Epidermal melanocyte (primary cell): ENCODE measurements around the gene ITGA3.

Experiments used
- DNase-seq: peaks from one replicate; pipeline ENCODE4 v3.0.0; 2011; ENCODE audit warnings: low spot score; ENCODE audit not compliant: insufficient read length

The ITGA3 gene

GRCh38 chr17:50055426-50056216 is at the start of gene ITGA3:
ITGA3 (plus strand) TSS chr17:50056110; CDS start chr17:50056440, 330 bp downstream.
- peak; percentile 80 for DNase-seq

DNA sequence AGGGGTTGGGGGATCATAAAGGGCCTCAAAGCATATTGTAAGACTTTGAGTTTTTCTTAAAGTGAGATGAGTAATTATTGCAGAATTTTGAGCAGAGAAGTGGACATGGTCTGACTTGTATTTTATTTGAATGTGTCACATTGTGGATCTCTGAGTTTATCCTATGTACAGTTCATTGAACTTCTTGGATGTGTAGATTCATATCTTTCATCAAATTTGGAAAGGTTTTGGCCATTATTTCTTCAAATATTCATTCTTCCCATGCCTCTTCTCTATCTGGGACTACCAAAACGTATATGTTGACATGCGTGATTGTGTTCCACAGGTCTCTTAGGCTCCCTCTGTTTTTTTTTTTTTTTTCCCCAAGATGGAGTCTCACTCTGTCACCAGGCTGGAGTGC is 46.6 kb upstream of the ITGA3 start:
- no peak for DNase-seq

- DNase-seq, result no peak
These were observed 42.8 kb upstream of the ITGA3 start for GRCh38 chr17:50013079-50013478.

GRCh38 chr17:50014471-50015088 is 41.3 kb upstream of the ITGA3 start:
- no peak for DNase-seq

DNA sequence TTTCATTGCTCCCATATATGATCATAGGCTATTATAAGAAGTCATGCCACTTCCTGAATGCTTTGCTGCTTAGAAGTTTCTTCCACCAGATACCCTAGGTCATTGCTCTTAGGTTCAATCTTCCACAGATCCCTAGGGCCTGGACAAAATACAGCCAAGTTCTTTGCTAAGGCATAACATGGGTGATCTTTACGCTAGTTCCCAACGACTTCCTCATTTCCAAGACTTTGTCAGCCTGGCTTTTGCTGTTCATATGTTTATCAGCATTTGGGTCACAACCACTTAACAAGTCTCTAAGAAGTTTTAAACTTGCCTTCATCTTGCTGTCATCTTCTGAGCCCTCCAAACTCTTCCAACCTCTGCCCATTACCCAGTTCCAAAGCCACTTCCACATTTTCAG is 40.8 kb upstream of the ITGA3 start:
- DNase-seq, result no peak

DNA sequence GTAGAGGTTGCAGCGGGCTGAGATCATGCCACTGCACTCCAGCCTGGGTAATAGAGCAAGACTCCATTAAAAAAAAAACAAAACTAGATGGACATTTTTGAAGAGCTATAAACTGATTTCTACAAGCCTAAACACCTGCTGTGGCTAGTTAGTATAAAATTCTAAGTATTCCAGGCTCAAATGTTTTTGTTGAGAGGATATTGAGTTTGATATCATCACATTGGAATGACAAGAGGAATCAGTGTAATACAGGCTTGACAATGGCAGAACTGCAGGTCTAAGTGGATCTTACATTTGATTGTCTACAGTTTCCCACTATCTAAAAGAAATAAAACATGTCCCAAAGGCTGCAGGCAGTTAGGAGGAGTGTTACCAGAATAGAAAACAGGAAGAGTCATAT is 37.0 kb upstream of the ITGA3 start:
- no peak for DNase-seq

GRCh38 chr17:50020841-50021599 is 34.9 kb upstream of the ITGA3 start:
- DNase-seq, result no peak

DNA sequence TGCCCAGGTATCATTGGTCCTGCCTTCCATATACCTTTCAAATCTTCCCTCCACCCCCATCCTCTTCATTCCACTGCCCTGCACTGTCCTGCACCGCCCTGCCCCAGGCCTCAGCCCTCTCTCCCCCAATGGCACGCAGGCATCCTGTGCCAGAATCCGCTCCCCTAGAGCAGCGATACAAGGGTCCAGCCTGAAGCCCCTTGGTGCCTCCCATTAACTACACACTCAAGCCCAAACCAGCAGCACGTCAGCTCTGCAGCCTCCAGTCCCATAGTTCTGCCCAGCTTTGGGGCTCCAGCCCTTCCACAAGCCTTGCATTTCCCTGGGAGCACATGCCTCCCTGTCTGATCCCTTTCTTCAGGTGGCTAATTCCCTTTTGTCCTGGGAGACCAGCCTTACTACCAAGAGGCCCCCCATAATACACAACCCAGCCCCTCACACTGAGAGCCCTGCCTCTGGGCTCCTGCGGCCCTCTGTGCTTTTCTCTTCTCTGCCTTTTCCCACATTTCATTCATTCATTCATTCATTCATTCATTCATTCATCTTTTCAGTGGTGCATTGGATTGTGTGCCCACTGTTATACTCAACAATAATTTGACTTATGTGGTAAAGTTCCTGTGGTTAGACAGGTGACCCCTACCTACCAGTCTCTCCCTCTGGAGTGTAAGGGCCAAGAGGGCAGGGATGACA is 34.1 kb upstream of the ITGA3 start:
- no peak for DNase-seq

DNA sequence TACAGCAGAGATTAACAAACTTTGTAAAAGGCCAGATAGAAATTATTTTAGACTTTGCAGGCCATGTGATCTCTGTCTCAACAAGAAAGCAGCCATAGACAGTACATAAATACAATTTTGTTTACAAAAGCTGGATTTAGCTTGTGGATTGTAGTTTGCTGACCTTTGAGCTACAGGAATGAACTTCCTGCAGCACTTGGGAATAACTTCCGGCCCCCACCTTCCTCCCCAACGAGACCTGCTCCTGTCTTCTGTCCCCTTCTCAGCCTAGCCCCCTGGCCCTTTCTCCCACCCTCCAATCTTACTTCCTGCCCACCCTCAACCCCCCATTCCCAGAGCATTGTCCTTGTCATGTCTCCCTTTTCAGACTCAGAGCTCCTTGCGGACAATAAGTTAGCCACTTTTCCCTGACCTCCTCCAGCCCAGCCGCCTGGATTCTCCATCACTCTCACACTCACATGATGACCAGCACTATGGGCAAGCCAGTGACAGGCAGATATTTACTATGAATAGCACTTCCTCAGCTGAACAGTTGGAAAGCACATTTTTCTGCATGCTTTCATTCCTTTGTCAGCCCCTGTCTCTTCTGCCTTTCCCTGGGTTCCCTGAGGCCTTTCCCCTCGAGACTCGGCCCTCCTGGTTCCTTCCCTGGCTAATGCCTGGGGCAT is 33.3 kb upstream of the ITGA3 start:
- no peak for DNase-seq

DNA sequence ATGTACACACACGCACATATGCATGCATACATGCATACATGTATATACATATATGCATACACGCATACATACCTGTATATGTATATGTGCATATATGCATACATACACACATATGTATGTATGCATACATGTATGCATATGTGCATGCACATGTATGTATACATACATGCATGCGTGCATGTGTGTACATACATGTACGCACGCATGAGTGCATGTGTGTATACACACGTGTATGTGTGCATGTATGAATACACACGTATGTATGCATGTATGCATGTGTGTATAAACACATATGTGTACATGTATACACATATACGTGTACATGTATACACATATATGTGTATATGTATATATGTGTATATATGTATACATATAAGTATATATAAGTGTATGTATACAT is 32.4 kb upstream of the ITGA3 start:
- DNase-seq, result no peak

DNA sequence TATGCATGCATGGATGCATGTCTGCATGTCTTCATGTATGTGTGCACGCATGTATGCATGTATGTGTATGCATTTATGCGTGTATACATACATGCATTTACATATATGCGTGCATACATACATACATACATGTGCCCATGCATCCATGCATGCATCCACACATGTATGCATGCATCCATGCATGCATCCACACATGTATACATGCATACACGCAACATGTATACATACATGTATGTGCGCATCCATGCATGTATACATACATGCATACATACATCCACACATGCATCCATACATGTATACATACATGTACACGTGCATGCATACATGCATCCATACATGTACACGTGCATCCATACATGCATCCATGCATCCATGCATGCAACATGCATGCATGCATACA is 31.1 kb upstream of the ITGA3 start:
- DNase-seq, result no peak

DNA sequence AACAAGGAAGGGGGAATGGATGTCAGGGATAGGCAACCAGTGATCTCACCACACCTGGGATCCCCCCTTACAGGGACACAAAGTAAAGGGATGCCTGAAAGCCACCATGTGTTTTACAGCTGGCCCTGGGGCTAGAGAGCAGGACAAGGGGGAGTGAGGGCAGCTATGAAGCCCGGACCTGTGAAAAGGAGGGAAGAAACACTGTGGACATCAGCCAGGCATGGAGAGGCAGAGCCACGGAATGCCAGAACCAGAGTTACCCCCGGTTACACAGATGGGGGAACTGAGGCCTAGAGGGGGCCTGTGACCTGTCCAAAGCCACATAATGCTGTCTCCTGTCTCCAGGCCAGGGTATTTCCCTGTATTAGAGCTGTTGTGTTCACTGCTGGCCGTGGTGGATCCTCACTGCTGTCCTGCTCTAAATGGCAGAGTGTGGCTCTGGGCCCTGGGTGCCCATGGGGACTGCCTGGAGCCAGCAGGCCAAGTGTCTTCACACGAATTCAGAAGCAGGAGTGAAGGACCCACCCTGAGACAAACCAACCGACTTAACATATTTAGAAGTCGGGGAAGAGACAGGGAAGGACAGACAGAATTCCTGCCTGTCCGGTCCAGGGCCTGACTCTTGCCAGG is 29.7 kb upstream of the ITGA3 start:
- DNase-seq, result no peak

DNA sequence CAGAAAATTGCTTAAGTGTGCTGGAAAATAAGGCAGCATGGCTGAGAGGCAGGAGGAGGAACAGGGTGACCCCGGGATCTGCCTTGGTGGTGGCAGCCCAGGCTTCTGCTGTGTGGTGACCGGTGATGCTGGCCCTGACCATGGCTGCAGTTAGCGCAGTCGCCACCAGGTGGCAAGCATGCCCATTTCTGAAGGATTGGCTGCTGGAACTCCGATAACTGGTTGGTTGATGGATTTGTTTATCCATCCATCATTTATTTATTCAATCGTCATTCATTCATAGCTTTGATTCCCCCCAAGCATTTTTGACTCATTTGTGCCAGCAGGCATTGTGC is 29.1 kb upstream of the ITGA3 start:
- peak; percentile 60 for DNase-seq

DNA sequence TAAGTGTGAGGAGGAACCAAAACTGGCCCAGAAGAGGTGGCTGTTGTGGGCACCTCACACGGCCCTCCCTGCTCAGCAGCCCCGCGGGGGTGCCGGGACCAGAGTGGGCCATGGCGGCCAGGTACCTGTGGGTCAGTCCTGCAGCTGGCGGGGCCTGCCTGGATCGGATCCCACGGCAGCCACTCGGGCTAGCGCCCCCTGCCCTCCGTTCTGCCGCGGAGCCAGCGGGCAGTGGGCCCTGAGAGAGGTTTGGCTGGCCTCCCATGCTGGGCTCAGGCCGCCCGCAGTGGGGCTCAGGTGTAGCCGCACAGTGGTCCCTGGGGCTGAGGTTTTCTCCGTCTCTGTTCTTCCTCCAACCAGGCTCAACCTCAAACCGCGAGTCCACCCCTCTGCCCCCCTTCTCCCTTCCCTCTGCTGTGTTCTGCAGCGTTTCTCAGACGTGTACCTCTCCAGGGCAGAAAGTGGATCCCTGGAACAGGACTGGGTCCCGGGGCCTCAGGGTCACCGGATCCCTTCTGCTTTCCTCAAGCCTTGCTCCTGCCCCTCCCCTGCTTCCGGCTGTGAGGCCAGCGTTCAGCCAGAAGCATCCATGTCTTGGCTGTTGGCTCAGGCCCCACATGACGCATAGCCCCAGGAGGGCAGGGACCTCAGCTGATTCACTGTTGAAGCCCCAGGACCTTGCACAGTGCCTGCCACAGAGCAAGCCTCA is 28.6 kb upstream of the ITGA3 start:
- peak; percentile 53 for DNase-seq

DNA sequence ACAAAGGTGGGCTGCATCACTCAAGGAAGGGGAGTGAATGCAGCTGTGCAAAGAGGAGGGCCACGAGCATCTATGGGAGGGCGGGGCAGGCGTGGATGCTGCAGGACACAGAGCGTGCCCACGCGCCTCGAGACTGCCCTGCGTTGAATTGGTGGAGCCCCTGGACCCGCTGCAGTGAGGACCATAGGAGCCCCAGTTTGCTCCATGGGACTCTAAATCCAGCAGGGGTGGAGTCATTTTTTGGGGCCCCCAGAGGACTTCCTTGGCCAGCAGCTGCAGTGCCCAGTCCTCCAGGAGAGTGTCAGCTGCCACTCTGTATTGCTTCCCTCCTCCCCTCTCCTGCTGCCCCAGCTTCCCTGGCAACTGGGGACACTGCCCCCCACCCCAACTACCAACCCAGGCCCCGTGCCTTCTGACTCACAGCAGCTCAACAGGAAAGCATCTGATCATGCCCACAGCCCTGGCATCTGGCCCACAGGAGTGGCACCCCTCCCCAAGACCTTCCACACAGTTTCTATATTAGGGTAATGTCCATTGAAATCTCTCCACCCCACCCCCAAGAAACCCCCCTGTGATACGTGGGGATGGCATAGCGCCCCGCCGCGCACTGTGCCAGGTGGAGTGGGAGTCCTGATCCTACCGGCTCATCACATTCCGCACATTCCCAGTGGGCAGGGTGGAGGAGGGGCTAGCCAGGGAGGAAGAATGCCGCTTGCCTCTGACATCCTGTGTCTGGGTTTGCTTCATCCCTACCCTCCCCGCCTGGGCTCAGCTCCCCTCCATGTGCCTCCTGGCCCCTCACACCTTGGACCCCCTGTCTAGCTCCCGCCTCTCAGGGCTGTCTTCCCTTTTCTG is 27.8 kb upstream of the ITGA3 start:
- peak; percentile 66 for DNase-seq

- no peak for DNase-seq
These were observed 27.2 kb upstream of the ITGA3 start for GRCh38 chr17:50028736-50029120.

- DNase-seq, result no peak
These were observed 26.7 kb upstream of the ITGA3 start for GRCh38 chr17:50029185-50029584.

- no peak for DNase-seq
These were observed 22.6 kb upstream of the ITGA3 start for GRCh38 chr17:50033316-50033715.
